CD4-positive, alpha-beta T cell treated with Interleukin-6 for 4 hours (primary cell): ENCODE results near the gene ZNF692.

ENCODE experiments used
- DNase-seq: peaks from one replicate; pipeline ENCODE4 v3.0.0-alpha.2; 2020; ENCODE audit warnings: mixed read lengths

ZNF692 gene

DNA sequence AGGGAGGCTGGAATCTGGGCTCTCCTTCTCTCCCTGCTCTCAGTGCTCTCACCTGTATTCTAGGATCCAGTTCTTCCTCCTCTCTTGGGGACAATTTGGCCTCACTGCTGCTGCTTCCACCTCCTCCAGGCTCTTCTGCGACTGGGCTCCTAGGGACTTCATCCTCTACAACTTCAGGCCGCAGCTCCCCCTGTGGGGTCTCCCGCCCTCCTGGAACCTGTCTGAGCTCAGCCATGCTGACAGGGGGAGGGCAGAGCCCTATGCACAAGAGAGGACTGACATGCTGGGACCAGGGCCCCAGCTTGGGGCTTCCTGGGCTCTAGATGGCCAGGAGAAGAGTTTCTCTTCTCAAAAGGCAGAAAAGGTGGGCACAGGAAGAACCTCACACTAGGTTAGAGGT lies 34.2 kb downstream of the ZNF692 start:
- no peak for DNase-seq

- no peak for DNase-seq
Observed at GRCh38 chr1:248824301-248824700, 34.6 kb downstream of the ZNF692 start.

GRCh38 chr1:248823517-248824001 lies 35.3 kb downstream of the ZNF692 start:
- no peak for DNase-seq

GRCh38 chr1:248822148-248823032 lies 36.5 kb downstream of the ZNF692 start:
- no peak for DNase-seq

GRCh38 chr1:248821641-248822040 lies 37.2 kb downstream of the ZNF692 start:
- DNase-seq = no peak

- no peak for DNase-seq
Observed at GRCh38 chr1:248821101-248821500, 37.8 kb downstream of the ZNF692 start.

DNA sequence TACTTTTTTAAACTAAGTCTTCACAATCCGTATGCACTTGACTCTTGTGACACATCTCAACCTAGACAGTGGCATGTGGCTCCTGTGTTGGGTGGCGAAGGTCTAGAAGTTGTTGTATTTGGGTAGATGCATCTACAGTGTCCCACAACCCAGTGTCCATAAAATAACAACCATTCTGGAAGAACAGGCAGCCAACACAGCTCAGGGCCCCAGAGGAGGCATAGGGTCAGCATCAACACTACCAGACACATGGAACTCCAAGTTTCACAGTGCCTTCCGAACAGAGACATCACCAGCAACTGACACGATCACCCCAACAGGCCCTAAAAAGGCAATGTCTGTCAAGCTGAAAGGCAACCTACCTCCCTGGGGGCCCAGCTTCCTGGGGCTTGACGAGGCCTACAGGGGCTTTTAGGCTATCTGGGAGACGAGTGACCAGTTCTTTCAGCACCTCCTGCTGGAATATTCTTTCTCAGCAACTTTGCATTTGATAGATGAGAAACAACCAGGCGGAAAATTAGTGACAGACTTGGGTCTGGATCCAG lies 38.8 kb downstream of the ZNF692 start:
- DNase-seq = no peak

GRCh38 chr1:248818505-248819374 lies 40.1 kb downstream of the ZNF692 start:
- DNase-seq = no peak

DNA sequence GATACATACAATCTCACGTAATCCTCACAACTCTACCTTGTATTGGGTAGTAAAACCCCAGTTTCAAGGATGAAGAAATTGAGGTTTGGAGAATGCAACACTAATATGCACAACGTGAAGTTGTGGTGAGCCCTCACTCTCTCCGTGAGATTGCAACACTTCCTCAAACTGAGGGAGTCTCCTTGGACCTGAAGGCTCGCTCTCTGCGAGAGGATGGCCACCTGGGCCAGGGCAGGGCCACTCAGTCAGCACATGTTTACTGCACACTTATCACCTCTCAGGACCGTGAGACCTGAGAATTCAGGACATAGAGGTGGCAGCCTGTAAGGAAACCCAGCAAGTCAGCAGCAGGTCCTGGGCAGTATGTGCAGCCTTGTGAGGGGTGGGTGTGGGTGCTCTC lies 41.8 kb downstream of the ZNF692 start:
- DNase-seq = no peak

DNA sequence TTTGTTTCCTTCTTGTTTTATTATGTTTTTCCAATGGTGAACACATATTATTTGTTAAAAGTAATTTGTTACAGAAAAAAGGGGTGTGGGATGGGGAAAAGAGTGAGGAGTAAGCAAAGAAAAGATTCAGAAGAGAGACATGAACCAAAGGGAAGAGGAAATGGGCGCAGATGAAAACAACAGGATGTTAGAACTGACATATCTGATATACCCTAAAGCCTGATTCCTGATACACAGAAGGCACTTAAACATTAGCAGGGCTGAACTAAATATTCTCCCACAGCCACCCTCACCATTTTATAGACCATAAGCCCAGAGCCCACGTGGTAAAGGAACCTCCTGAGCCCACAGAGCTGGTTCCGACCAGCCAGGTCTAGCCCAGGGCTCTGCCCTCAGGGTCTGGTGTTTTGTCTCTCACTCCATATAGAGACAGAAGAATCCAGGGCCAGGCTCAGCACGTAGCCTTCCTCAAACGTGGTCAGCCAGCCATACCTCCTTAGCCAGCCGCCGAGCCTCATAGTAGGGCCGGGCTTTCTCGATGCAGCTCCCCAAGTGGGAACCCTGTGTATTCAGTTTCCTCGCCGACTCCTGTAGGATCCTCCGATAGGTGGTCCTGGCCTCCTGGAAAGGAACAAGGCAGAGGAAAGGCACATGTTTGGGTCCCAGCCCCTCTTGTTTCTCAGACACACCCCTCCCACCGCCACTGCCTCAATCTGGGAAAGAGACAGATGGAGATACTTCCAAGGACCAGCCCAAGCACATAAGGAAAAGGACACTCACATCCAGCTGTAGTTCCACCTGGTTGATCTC lies 42.6 kb downstream of the ZNF692 start:
- no peak for DNase-seq

DNA sequence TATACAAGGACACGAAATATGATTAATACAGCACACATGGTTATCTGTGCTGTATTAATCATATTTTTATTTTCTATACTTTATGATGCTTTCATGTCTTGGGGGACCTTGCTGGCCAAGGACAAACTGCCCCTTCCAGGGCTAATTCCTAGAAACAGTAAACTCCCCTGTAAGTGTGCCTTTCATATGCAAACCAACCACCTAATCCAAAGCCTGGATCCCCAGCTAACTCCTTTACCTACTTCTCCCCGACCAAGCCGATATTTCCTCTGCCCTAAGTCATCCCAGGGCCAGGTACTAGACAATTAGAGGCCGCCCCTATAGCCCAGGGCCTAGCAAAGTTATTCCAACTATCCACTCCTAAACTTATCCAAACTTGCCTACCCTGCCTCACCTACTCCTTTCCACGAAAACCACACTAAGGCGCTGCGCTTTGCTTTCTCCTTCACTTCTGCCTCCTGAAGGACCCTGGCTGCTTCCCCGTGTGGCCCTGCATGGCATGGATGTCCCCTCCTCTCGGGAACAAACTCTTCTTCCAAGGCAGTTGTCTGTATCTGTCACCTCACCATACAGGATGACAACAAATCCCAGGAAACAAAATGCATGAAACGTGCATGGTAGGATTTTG lies 43.4 kb downstream of the ZNF692 start:
- DNase-seq = no peak

DNA sequence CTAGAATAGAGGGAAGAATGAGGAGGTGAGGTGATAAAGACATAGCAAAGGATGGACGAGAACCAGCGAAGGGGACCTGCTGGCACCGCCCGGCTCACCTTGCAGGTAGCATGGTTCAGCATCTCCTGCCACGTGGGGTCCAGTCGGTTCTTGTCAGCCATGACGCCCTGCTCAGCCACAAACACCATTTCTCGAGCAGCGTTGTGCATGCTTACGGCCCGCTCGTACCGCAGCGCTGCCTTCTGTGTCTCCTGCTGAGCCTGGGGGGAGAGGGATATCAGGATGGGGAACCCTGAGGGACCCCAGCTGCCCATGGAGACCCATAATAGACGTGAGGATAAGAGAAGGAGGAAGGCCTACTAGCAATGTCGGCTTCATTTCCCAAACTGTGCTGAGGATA lies 44.5 kb downstream of the ZNF692 start:
- no peak for DNase-seq

- no peak for DNase-seq
Observed at GRCh38 chr1:248813546-248813945, 45.3 kb downstream of the ZNF692 start.

GRCh38 chr1:248812736-248813425 lies 46.0 kb downstream of the ZNF692 start:
- no peak for DNase-seq

DNA sequence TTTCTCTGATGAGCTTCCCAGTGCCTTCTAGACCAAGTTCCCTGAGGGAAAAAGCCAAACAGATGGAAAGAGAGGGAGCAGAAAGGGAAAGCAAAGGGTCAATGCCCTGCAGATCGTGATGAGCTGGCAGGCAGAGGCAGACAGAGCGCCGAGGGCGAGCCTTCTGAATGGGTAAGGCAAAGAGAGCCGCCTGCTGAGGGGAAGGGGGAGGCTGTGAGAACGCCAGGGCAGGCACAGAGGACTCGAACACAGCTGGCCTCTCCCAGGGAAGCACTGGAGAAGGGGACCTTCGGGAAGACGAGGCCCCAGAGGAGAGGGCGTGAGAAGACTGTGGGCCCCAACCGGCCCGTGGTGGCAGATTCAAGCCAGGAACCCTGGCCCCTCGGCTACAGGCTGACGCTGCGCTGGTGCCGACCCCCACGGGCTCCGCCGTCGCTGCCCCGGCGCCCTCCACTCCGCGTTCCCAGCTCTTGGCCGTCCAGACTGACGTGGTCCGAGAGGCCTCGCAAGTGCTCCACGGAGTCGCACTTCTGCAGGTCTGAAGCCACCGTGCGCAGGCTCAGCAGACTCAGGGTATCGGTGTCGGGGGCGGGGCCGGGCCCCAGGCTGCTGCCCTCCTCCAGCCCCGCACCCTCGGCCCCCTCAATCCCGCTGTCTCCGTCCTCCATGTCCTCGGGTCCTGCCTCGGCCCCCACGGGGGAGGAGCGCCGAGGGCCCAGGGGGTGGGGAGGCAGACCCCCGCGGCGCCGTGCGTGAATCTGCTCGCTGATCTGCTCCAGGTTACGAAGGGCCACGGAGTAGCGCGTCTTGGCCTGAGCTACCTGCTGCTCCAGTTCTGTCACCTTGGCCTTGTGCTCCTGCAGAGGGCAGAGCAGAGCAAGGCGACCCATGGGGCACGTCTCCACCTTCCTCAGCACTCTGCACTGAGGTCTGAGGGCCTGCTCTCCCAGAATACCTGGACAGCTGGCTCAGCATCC lies 47.1 kb downstream of the ZNF692 start:
- no peak for DNase-seq

- no peak for DNase-seq
Observed at GRCh38 chr1:248810727-248811513, 48.0 kb downstream of the ZNF692 start.

DNA sequence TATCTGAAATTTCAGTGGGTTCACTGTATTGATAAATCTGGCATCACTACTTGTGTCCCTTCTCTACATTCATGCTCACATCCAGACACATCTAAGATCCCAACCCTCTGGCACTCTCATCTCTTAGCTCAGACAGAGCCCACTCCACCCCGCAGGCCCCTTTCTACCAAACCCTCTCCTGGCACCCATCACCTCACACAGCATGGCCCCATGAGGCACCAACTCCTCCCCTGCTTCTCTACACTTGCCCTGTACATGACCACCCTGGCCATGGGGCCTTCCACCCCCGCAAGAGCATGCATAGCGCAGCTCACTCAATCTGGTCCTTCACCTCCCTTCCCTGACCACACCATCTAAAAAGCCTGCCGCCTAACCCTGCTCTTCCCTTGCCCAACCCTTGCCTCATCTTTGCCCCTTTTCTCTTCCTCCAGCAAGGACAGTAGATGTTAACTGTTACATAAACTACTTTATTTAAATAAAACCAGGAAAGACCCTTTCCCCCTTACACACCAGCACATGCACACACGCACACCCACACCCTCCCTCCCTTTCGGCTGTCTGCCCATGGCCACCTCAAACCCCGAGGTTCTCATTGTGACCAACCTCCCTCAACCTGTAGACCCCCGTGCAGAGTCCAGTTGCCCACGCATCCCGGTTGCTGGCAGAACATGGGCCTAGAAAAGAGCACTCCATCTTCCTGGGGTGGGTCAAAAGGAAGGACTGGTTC lies 48.7 kb downstream of the ZNF692 start:
- no peak for DNase-seq

- DNase-seq = no peak
Observed at GRCh38 chr1:248808876-248809275, 50.0 kb downstream of the ZNF692 start.
